Duodenal mucosa (tissue), 2 donors: Measurements from ENCODE around the gene MYO5A.

ENCODE experiments used
- H3K27ac ChIP-seq: one replicate; pipeline ENCODE4 v1.7.0; 2013; ENCODE audit warnings: low read depth, low read length
- H3K27me3 ChIP-seq, 2 donors: one replicate each; pipeline ENCODE4 v1.7.0; 2013; ENCODE audit warnings: low read length in 2 of 2, control low read depth in 1 of 2; ENCODE audit not compliant: insufficient read depth in 2 of 2, control insufficient read depth in 1 of 2
- H3K36me3 ChIP-seq, 2 donors: one replicate each; pipeline ENCODE4 v1.7.0; 2013; ENCODE audit warnings: low read length in 2 of 2, control low read depth in 1 of 2; ENCODE audit not compliant: insufficient read depth in 2 of 2, control insufficient read depth in 1 of 2
- H3K4me1 ChIP-seq, 2 donors: one replicate each; pipeline ENCODE4 v1.7.0; 2013; ENCODE audit warnings: low read length in 2 of 2, control low read depth in 1 of 2; ENCODE audit not compliant: insufficient read depth in 2 of 2, control insufficient read depth in 1 of 2
- H3K4me3 ChIP-seq, 2 donors: one replicate each; pipeline ENCODE4 v1.7.0; 2013; ENCODE audit warnings: low read length in 2 of 2, low read depth in 1 of 2
- H3K9ac ChIP-seq, 2 donors: one replicate each; pipeline ENCODE4 v1.7.0; 2013; ENCODE audit warnings: low read length in 2 of 2, low read depth in 1 of 2
- H3K9me3 ChIP-seq, 2 donors: one replicate each; pipeline ENCODE4 v1.7.0; 2013; ENCODE audit warnings: low read length in 2 of 2, control low read depth in 1 of 2; ENCODE audit not compliant: control insufficient read depth in 1 of 2

Gene MYO5A

GRCh38 chr15:52408823-52409222 is 119.9 kb downstream of the MYO5A start:
- no peaks in the 10 kb centered on the region for H3K9me3 ChIP-seq
- H3K27me3 ChIP-seq, result no peaks in the 10 kb centered on the region
- H3K9ac ChIP-seq, result no peak overlapping the region
- no peak overlapping the region for H3K4me3 ChIP-seq
- no peak overlapping the region for H3K27ac ChIP-seq
- peaks cover 0 to 4% of the 10 kb centered on the region in 2 donors for H3K36me3 ChIP-seq
- H3K4me1 ChIP-seq, result no peaks in the 10 kb centered on the region

GRCh38 chr15:52407374-52407773 is 121.3 kb downstream of the MYO5A start:
- Histone ChIP-seq H3K36me3 (peaks cover 0 to 4% of the 10 kb centered on the region in 2 donors), H3K27me3 (no peaks in the 10 kb centered on the region), H3K27ac (no peak overlapping the region), H3K9me3 (no peaks in the 10 kb centered on the region), H3K9ac (no peak overlapping the region), H3K4me1 (no peaks in the 10 kb centered on the region), H3K4me3 (no peak overlapping the region)

GRCh38 chr15:52406601-52407000 is 122.1 kb downstream of the MYO5A start:
- H3K4me3 ChIP-seq, result no peak overlapping the region
- H3K4me1 ChIP-seq, result no peaks in the 10 kb centered on the region
- H3K27me3 ChIP-seq, result no peaks in the 10 kb centered on the region
- peaks cover 0 to 4% of the 10 kb centered on the region in 2 donors for H3K36me3 ChIP-seq
- no peak overlapping the region for H3K9ac ChIP-seq
- no peak overlapping the region for H3K27ac ChIP-seq
- no peaks in the 10 kb centered on the region for H3K9me3 ChIP-seq

GRCh38 chr15:52405856-52406255 is 122.8 kb downstream of the MYO5A start:
- H3K4me3 ChIP-seq, result no peak overlapping the region
- H3K27ac ChIP-seq, result no peak overlapping the region
- no peak overlapping the region for H3K9ac ChIP-seq
- H3K4me1 ChIP-seq, result no peaks in the 10 kb centered on the region
- H3K27me3 ChIP-seq, result no peaks in the 10 kb centered on the region
- H3K9me3 ChIP-seq, result no peaks in the 10 kb centered on the region
- H3K36me3 ChIP-seq, result peaks cover 0 to 4% of the 10 kb centered on the region in 2 donors

- Histone ChIP-seq H3K9me3 (no peaks in the 10 kb centered on the region), H3K4me1 (no peaks in the 10 kb centered on the region), H3K4me3 (no peak overlapping the region), H3K9ac (no peak overlapping the region), H3K36me3 (no peaks in the 10 kb centered on the region), H3K27ac (no peak overlapping the region), H3K27me3 (no peaks in the 10 kb centered on the region)
Observed at GRCh38 chr15:52397118-52397517, 131.6 kb downstream of the MYO5A start.

GRCh38 chr15:52394118-52394517 is 134.6 kb downstream of the MYO5A start:
- H3K36me3 ChIP-seq, result no peaks in the 10 kb centered on the region
- no peak overlapping the region for H3K4me3 ChIP-seq
- H3K27ac ChIP-seq, result no peak overlapping the region
- no peaks in the 10 kb centered on the region for H3K4me1 ChIP-seq
- no peak overlapping the region for H3K9ac ChIP-seq
- no peaks in the 10 kb centered on the region for H3K9me3 ChIP-seq
- H3K27me3 ChIP-seq, result no peaks in the 10 kb centered on the region

GRCh38 chr15:52392008-52392687 is 136.5 kb downstream of the MYO5A start:
- Histone ChIP-seq H3K27me3 (no peaks in the 10 kb centered on the region), H3K36me3 (peaks cover 0 to 4% of the 10 kb centered on the region in 2 donors), H3K9me3 (no peaks in the 10 kb centered on the region)

GRCh38 chr15:52391069-52391468 is 137.6 kb downstream of the MYO5A start:
- Histone ChIP-seq H3K27me3 (no peaks in the 10 kb centered on the region), H3K36me3 (peaks cover 0 to 5% of the 10 kb centered on the region in 2 donors), H3K4me3 (no peak overlapping the region), H3K9ac (no peak overlapping the region), H3K9me3 (no peaks in the 10 kb centered on the region), H3K27ac (no peak overlapping the region), H3K4me1 (no peaks in the 10 kb centered on the region)

More at GRCh38 chr15:52392008-52392687, 136.5 kb downstream of the MYO5A start:
- no peaks in the 10 kb centered on the region for H3K4me1 ChIP-seq
- H3K9ac ChIP-seq, result no peak overlapping the region
- H3K27ac ChIP-seq, result no peak overlapping the region
- H3K4me3 ChIP-seq, result no peak overlapping the region

GRCh38 chr15:52385670-52386069 is 143.0 kb downstream of the MYO5A start:
- no peak overlapping the region for H3K9ac ChIP-seq
- H3K27ac ChIP-seq, result no peak overlapping the region
- peaks cover 0 to 7% of the 10 kb centered on the region in 2 donors for H3K36me3 ChIP-seq
- H3K4me3 ChIP-seq, result no peak overlapping the region
- H3K27me3 ChIP-seq, result no peaks in the 10 kb centered on the region
- no peaks in the 10 kb centered on the region for H3K4me1 ChIP-seq
- no peaks in the 10 kb centered on the region for H3K9me3 ChIP-seq

- Histone ChIP-seq H3K4me3 (no peak overlapping the region), H3K27me3 (no peaks in the 10 kb centered on the region), H3K36me3 (peaks cover 0 to 7% of the 10 kb centered on the region in 2 donors), H3K9ac (no peak overlapping the region), H3K4me1 (no peaks in the 10 kb centered on the region), H3K27ac (no peak overlapping the region), H3K9me3 (no peaks in the 10 kb centered on the region)
Observed at GRCh38 chr15:52383100-52383588, 145.5 kb downstream of the MYO5A start.
